ENCODE results near the gene FOXI3.

Gene FOXI3

GRCh38 chr2:88398180-88398579 is 54.3 kb downstream of the FOXI3 start:
- Mint-ChIP-seq H3K27ac (no peak overlapping the region), H3K9me3 (no peaks in the 10 kb centered on the region), H3K4me3 (no peak overlapping the region), H3K36me3 (ENCODE audit: low read depth) (no peaks in the 10 kb centered on the region), H3K4me1 (ENCODE audit: low read depth) (no peaks in the 10 kb centered on the region), H3K27me3 (peaks cover 34% of the 10 kb centered on the region)

All from stimulated activated naive CD8-positive, alpha-beta T cell treated with anti-CD3 and anti-CD28 coated beads, Interleukin-15, Interleukin-2, amounts not matched to agents 100 ng/mL and 50 ng/mL, for 24 hours (primary cell).